GM12892 (cell line): Measurements from ENCODE around the gene JAK3.

ENCODE experiments used
- POLR2A ChIP-seq: IDR thresholded peaks from 2 replicates; pipeline ENCODE4 v1.6.1; 2011; ENCODE audit warnings: low read depth, low read length, control low read depth
- POLR2AphosphoS5 ChIP-seq: IDR thresholded peaks from 2 replicates; pipeline ENCODE4 v1.6.1; 2011; ENCODE audit warnings: low read depth, low read length, control low read depth

- TF ChIP-seq POLR2AphosphoS5: no peak
- TF ChIP-seq POLR2A: no peak
These were observed 59.1 kb downstream of the JAK3 start for GRCh38 chr19:17788632-17789031.
